T1000 (cell line): ENCODE results near the gene AKT3.
"Not testable (repeated sequence)": the region's sequence is repeated elsewhere in the genome, so short reads cannot be mapped to it uniquely, and the experiment has no call there.

ENCODE experiments used
- DNase-seq: peaks from one replicate; lab custom pipeline; 2025; ENCODE audit warnings: mixed read lengths; lab: John Stamatoyannopoulos, UW

Gene AKT3

GRCh38 chr1:243783714-243784113 lies 66.3 kb downstream of the AKT3 start:
- DNase-seq: no peak

- not testable (repeated sequence) for DNase-seq
Observed at GRCh38 chr1:243772361-243773050, 77.5 kb downstream of the AKT3 start.

- no peak for DNase-seq
Observed at GRCh38 chr1:243770860-243771259, 79.2 kb downstream of the AKT3 start.

GRCh38 chr1:243765676-243766075 lies 84.4 kb downstream of the AKT3 start:
- DNase-seq: no peak

- no peak for DNase-seq
Observed at GRCh38 chr1:243763806-243764205, 86.2 kb downstream of the AKT3 start.

- no peak for DNase-seq
Observed at GRCh38 chr1:243758647-243759046, 91.4 kb downstream of the AKT3 start.

- DNase-seq: no peak
Observed at GRCh38 chr1:243756529-243756928, 93.5 kb downstream of the AKT3 start.

- no peak for DNase-seq
Observed at GRCh38 chr1:243754348-243754747, 95.7 kb downstream of the AKT3 start.

GRCh38 chr1:243751506-243751905 lies 98.5 kb downstream of the AKT3 start:
- DNase-seq: no peak

GRCh38 chr1:243748706-243749283 lies 101.2 kb downstream of the AKT3 start:
- DNase-seq: no peak

- DNase-seq: no peak
Observed at GRCh38 chr1:243748227-243748626, 101.8 kb downstream of the AKT3 start.

GRCh38 chr1:243746751-243747150 lies 103.3 kb downstream of the AKT3 start:
- no peak for DNase-seq

- no peak for DNase-seq
Observed at GRCh38 chr1:243745356-243745755, 104.7 kb downstream of the AKT3 start.

- DNase-seq: no peak
Observed at GRCh38 chr1:243742819-243743218, 107.2 kb downstream of the AKT3 start.

GRCh38 chr1:243740255-243740999 lies 109.6 kb downstream of the AKT3 start:
- no peak for DNase-seq

GRCh38 chr1:243739335-243740003 lies 110.6 kb downstream of the AKT3 start:
- DNase-seq: no peak

GRCh38 chr1:243738020-243738419 lies 112.0 kb downstream of the AKT3 start:
- DNase-seq: no peak

GRCh38 chr1:243735457-243735856 lies 114.6 kb downstream of the AKT3 start:
- DNase-seq: no peak

- no peak for DNase-seq
Observed at GRCh38 chr1:243734308-243734695, 115.7 kb downstream of the AKT3 start.

GRCh38 chr1:243733670-243734307 lies 116.3 kb downstream of the AKT3 start:
- DNase-seq: no peak

- DNase-seq: no peak
Observed at GRCh38 chr1:243732637-243733036, 117.4 kb downstream of the AKT3 start.

GRCh38 chr1:243731974-243732625 lies 117.9 kb downstream of the AKT3 start:
- no peak for DNase-seq
